DMS53 treated with DMSO at 0.1 percent for 48 hours (cell line): Measurements from ENCODE around the gene LRFN2.

ENCODE experiments used
- DNase-seq: peaks from one replicate; lab custom pipeline; 2025; ENCODE audit not compliant: unreplicated experiment; lab: John Stamatoyannopoulos, UW

The LRFN2 gene

GRCh38 chr6:40520084-40520483, 67.1 kb downstream of the LRFN2 start:
- DNase-seq, result no peak

- no peak for DNase-seq
These were observed 69.5 kb downstream of the LRFN2 start for GRCh38 chr6:40517654-40518053.

GRCh38 chr6:40516429-40516828, 70.7 kb downstream of the LRFN2 start:
- DNase-seq, result no peak

GRCh38 chr6:40512340-40512739, 74.8 kb downstream of the LRFN2 start:
- no peak for DNase-seq

- DNase-seq, result no peak
These were observed 75.3 kb downstream of the LRFN2 start for GRCh38 chr6:40511884-40512283.

GRCh38 chr6:40510442-40510841, 76.7 kb downstream of the LRFN2 start:
- no peak for DNase-seq

GRCh38 chr6:40509716-40510260, 77.4 kb downstream of the LRFN2 start:
- DNase-seq, result no peak

GRCh38 chr6:40509086-40509485, 78.1 kb downstream of the LRFN2 start:
- DNase-seq, result no peak

GRCh38 chr6:40506954-40507353, 80.2 kb downstream of the LRFN2 start:
- no peak for DNase-seq

GRCh38 chr6:40505191-40505810, 81.9 kb downstream of the LRFN2 start:
- no peak for DNase-seq

- DNase-seq, result no peak
These were observed 82.9 kb downstream of the LRFN2 start for GRCh38 chr6:40504274-40504673.

- DNase-seq, result no peak
These were observed 86.9 kb downstream of the LRFN2 start for GRCh38 chr6:40500227-40500626.

GRCh38 chr6:40499215-40499614, 87.9 kb downstream of the LRFN2 start:
- no peak for DNase-seq

- DNase-seq, result no peak
These were observed 89.0 kb downstream of the LRFN2 start for GRCh38 chr6:40498148-40498547.

- no peak for DNase-seq
These were observed 95.0 kb downstream of the LRFN2 start for GRCh38 chr6:40492187-40492586.

GRCh38 chr6:40490508-40490907, 96.7 kb downstream of the LRFN2 start:
- no peak for DNase-seq

- DNase-seq, result no peak
These were observed 97.4 kb downstream of the LRFN2 start for GRCh38 chr6:40489798-40490197.

- DNase-seq, result no peak
These were observed 100.6 kb downstream of the LRFN2 start for GRCh38 chr6:40486576-40486975.

GRCh38 chr6:40485795-40486194, 101.4 kb downstream of the LRFN2 start:
- no peak for DNase-seq

GRCh38 chr6:40485300-40485699, 101.9 kb downstream of the LRFN2 start:
- DNase-seq, result no peak

- no peak for DNase-seq
These were observed 103.1 kb downstream of the LRFN2 start for GRCh38 chr6:40484066-40484465.

GRCh38 chr6:40482532-40482931, 104.6 kb downstream of the LRFN2 start:
- no peak for DNase-seq

- DNase-seq, result no peak
These were observed 106.5 kb downstream of the LRFN2 start for GRCh38 chr6:40480678-40481077.
